ENCODE results near the gene MSRB1. TPM values are rescaled to one million over a fixed set of nuclear protein-coding genes. Genes with fewer than 3 reads are reported as not detected.
"Not testable (repeated sequence)": the region's sequence is repeated elsewhere in the genome, so short reads cannot be mapped to it uniquely, and the experiment has no call there.

MSRB1 gene
- total RNA-seq, 2 donors from 2014 or later = 23.6 to 30.8 TPM

GRCh38 chr16:1908983-1909382 lies 34.0 kb downstream of the MSRB1 start:
- no peak for ATAC-seq

DNA sequence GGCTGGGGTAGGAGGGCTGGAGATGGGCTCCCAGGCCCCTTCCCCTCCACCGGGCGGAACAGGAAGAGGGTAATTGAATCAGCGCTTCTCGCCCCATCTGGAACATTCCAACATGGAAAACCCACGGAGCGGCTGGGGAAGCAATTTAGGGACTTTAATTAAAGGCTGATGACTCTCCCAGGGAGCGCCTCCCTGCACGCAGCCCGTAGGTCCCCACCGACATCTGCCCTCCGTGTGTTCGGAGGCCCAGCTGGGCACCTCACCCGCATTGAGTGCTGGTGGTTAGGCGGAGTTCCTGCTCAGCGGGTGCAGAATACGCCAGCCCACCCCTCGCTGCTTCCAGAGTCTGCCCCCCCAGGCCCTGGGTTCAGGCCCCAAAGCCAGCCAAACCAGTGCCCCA lies 34.8 kb downstream of the MSRB1 start:
- intact Hi-C loops (cut with DNase I) = no loop called here
- ATAC-seq = no peak
- DNase-seq = no peak

More at GRCh38 chr16:1908983-1909382, 34.0 kb downstream of the MSRB1 start:
- intact Hi-C loops (cut with DNase I) = no loop called here
- no peak for DNase-seq

DNA sequence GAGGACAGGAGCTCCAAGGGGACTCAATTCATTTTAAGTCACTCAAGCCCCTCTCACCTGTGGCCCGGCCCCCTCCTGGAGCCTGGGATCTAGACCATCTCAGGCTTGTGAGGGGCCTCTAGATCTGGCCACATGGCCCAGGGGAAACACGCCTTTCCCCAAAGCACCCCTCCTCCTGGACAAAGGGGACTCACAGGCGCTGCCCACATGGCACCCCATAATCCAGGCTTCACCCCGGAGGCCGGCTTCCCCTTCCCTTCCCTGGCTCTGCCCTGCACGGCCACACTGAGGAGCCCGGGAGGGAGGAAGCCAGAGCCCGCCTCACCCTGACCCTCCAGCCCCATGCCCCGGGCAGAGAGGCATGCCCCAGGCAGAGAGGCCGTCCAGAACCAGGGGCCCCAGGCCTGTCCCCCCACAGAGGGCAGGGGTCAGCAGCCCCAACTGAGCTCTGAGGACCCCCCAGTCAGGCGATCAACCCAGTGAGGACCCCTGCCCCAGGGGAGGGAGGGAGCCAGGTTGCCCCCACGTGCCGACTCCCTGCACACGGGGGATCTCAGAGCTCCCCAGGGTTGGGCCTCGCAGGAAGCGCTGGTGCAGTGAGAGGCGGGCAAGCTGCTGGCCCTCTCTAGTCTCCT lies 35.7 kb downstream of the MSRB1 start:
- ATAC-seq (no peak), DNase-seq (no peak)
- intact Hi-C loops (cut with DNase I) = no loop called here

- intact Hi-C loops (cut with DNase I) = no loop called here
- DNase-seq (no peak), ATAC-seq (no peak)
Observed at GRCh38 chr16:1906846-1907165, 36.2 kb downstream of the MSRB1 start.

- ATAC-seq (no peak), DNase-seq (no peak)
- intact Hi-C loops (cut with DNase I) = no loop called here
Observed at GRCh38 chr16:1906055-1906845, 36.7 kb downstream of the MSRB1 start.

- DNase-seq = no peak
- peak; percentile 50 to 73 for ATAC-seq
- intact Hi-C loops (cut with DNase I) = no loop called here
Observed at GRCh38 chr16:1903845-1904840, 38.9 kb downstream of the MSRB1 start.

DNA sequence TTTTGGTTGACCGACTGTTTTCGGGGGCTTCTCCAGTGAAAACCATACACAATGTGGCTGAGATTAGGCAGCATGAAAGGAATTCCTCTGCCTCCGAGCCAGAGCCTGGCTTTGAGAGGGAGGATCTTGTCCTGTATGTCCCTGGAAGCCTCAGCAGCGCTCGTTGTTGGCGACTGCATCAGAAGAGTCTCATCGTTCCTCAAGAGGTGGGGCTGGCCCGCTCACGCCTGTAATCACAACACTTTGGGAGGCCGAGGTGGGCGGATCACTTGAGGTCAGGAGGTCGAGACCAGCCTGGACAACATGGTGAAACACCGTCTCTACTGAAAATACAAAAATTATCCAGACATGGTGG lies 39.8 kb downstream of the MSRB1 start:
- ATAC-seq = no peak
- intact Hi-C loops (cut with DNase I) = no loop called here
- DNase-seq = no peak

GRCh38 chr16:1902547-1903219 lies 40.3 kb downstream of the MSRB1 start:
- ATAC-seq = no peak
- intact Hi-C loops (cut with DNase I) = no loop called here
- DNase-seq = no peak

GRCh38 chr16:1900452-1900774 lies 42.6 kb downstream of the MSRB1 start:
- ATAC-seq = no peak
- DNase-seq = no peak
- intact Hi-C loops (cut with DNase I) = no loop called here

- ATAC-seq = no peak
- no peak for DNase-seq
- intact Hi-C loops (cut with DNase I) = no loop called here
Observed at GRCh38 chr16:1899641-1900451, 43.2 kb downstream of the MSRB1 start.

DNA sequence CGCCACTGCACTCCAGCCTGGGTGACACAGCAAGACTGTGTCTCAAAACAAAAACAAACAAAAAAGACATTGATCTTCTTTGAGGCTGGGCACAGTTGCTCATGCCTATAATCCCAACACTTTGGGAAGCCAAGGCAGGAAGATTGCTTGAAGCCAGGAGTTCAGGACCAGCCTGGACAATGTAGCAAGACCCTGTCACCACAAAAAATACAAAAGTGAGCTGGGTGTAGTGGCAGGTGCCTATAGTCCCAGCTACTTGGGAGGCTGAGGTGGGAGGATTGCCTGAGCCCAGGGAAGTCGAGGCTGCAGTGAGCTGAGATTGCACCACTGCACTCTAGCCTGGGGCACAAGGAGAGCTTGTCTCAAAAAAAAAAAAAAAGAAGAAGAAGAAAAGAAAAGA lies 45.3 kb downstream of the MSRB1 start:
- DNase-seq; intact Hi-C loops (cut with DNase I); ATAC-seq: not testable (repeated sequence)

DNA sequence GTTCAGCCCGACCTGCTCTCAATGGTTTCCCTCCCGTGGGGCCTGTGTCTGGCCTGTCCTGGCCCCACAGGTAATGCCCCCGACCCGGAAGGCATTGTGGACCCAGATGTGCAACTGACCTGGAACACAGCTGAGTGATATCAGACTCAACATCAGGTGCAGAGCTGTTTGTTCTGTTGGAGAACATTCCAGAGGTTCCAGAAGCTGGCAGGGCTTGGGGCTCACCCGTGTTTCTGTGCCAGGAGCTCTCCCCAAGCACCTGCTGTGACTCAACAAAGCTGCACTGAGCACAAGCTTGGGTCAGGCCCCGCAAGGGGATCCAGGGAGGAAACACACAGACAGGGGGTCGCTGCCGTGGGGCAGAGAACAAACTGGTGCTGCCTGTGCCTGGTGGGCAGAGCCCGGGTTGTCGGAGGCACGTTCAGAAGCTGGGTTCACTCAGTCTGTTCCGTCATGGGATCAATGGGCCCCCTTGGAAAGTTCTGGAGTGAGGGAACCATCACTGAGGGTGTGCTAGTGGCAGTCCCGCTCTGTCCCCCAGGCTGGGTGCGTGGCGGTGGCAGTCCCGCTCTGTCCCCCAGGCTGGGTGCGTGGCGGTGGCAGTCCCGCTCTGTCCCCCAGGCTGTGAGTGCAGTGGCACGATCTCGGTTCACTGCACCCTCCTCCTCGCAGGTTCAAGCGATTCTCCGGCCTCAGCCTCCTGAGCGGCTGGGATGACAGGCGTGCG lies 46.9 kb downstream of the MSRB1 start:
- intact Hi-C loops (cut with DNase I) = no loop called here
- ATAC-seq (no peak), DNase-seq (no peak)

DNA sequence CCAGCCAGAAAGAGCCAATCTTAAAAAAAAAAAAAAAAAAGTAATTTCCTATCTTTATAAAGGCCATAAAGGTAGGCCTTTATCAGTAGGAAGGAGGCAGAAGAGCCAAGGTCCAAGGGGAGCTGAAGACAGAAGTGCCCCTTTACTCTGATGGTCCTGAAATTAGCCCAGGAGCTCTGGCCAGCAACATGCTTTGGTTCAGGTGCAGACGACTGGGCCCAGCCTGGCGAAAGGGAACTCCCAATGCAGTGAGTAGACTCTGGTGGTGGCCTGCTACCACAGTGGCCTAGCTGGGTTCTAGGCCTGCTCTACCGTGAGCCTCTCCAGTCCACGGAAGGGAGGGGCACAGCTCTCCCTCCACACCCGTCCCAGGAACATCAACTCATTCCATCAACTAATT lies 47.9 kb downstream of the MSRB1 start:
- intact Hi-C loops (cut with DNase I) = no loop called here
- no peak for DNase-seq
- ATAC-seq = no peak

GRCh38 chr16:1890708-1891050 lies 52.3 kb downstream of the MSRB1 start:
- DNase-seq = no peak
- no peak for ATAC-seq
- intact Hi-C loops (cut with DNase I) = no loop called here

DNA sequence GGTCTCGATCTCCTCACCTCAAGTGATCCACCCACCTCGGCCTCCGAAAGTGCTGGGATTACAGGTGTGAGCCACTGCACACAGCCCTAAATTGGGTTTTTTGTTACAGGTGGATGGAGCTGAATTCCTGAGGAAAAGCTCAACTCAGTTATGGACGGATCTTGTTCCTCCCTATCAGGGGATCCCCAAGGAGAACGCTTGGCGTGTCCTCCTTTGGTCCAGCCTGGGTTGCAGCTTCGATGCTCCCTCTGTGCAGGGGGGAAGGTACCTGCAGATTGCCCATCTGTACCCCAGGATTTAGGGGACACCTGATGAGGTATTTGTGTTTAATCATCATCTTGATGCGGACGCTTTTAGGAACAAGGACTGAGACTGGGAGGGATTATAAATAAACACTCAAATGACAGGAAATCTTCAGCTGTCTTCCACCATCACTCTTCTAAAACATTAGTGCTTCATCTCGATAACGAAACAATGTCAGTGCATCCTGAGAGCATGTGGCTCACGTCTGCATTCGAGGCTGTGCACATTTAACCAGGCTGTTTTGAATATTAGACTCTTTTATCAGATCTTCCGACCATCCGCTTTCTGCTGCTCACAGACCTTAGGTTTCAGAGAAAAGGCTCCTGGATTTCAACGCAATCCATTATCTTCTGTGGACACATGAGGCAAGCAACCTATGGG lies 52.8 kb downstream of the MSRB1 start:
- ATAC-seq (no peak), DNase-seq (no peak)
- intact Hi-C loops (cut with DNase I) = no loop called here

Data from left cardiac atrium (tissue), 4 donors.